B cell (primary cell): ENCODE results near the gene ADO.

Source experiments
- CTCF ChIP-seq: fragments of 200-600 bp; IDR thresholded peaks from one replicate; pipeline ENCODE4 v1.8.0; 2022; ENCODE audit warnings: antibody characterized with exemption, mild to moderate bottlenecking
- EZH2 ChIP-seq: IDR thresholded peaks from 2 replicates; pipeline ENCODE4 v1.6.1; 2012; ENCODE audit warnings: borderline replicate concordance, low read depth, mild to moderate bottlenecking, moderate library complexity, low read length; ENCODE audit not compliant: insufficient read depth, poor library complexity, severe bottlenecking

GRCh38 chr10:62812672-62813439 is 8.3 kb downstream of the ADO start:
- TF ChIP-seq CTCF (no peak), EZH2 (no peak)
